HepG2 (cell line): ENCODE measurements around the gene NSL1. TPM values are rescaled to one million over a fixed set of nuclear protein-coding genes. Genes with fewer than 3 reads are reported as not detected.

Source experiments
- CREM ChIP-seq, 2 experiments: sonication (generic) in 1 of 2; formaldehyde crosslinking in 1 of 2; IDR thresholded peaks; 2 replicates each; pipeline versions ENCODE4 v1.4.0 to v1.6.1; 2016 to 2020; ENCODE audit warnings: antibody characterized with exemption in 1 of 2, mild to moderate bottlenecking in 1 of 2, missing genetic modification reagents in 1 of 2
- GPBP1L1 ChIP-seq: sonication (generic); formaldehyde crosslinking; IDR thresholded peaks from 2 replicates; pipeline ENCODE4 v1.5.0; 2020; ENCODE audit warnings: mild to moderate bottlenecking, missing genetic modification reagents
- HNF4A ChIP-seq: sonication (generic); formaldehyde crosslinking; IDR thresholded peaks from 2 replicates; pipeline ENCODE4 v1.4.0; 2020; ENCODE audit warnings: missing genetic modification reagents
- MIER3 ChIP-seq: IDR thresholded peaks from 2 replicates; pipeline ENCODE4 v1.6.1; 2016; ENCODE audit warnings: missing compliant biosample characterization, borderline replicate concordance
- NR2C2 ChIP-seq: sonication (generic); formaldehyde crosslinking; IDR thresholded peaks from 2 replicates; pipeline ENCODE4 v1.4.0; 2020; ENCODE audit warnings: missing genetic modification reagents, mild to moderate bottlenecking, moderate library complexity, borderline replicate concordance
- REPIN1 ChIP-seq: sonication (generic); formaldehyde crosslinking; IDR thresholded peaks from 2 replicates; pipeline ENCODE4 v1.8.0; 2022; ENCODE audit warnings: missing genetic modification reagents, low read depth, mild to moderate bottlenecking, borderline replicate concordance
- SIX4 ChIP-seq: sonication (generic); formaldehyde crosslinking; IDR thresholded peaks from 2 replicates; pipeline ENCODE4 v1.4.0; 2020; ENCODE audit warnings: missing genetic modification reagents
- SNAPC4 ChIP-seq: sonication (generic); formaldehyde crosslinking; IDR thresholded peaks from 2 replicates; pipeline ENCODE4 v1.4.0; 2020; ENCODE audit warnings: mild to moderate bottlenecking, missing genetic modification reagents
- SP5 ChIP-seq: IDR thresholded peaks from 2 replicates; pipeline ENCODE4 v1.6.1; 2016; ENCODE audit warnings: low read depth, borderline replicate concordance
- TBX2 ChIP-seq: sonication (generic); formaldehyde crosslinking; IDR thresholded peaks from 2 replicates; pipeline ENCODE4 v1.5.0; 2020; ENCODE audit warnings: missing genetic modification reagents, mild to moderate bottlenecking, borderline replicate concordance
- THAP11 ChIP-seq: IDR thresholded peaks from 2 replicates; pipeline ENCODE4 v1.6.1; 2016; ENCODE audit warnings: missing biosample characterization, missing genetic modification reagents
- ZGPAT ChIP-seq: IDR thresholded peaks from 2 replicates; pipeline ENCODE4 v1.6.1; 2016; ENCODE audit warnings: mild to moderate bottlenecking
- ZNF549 ChIP-seq: sonication (generic); formaldehyde crosslinking; IDR thresholded peaks from 2 replicates; pipeline ENCODE4 v1.5.0; 2020; ENCODE audit warnings: missing genetic modification reagents
- polyA plus RNA-seq, 8 experiments: library from polyadenylated mRNA; depleted of rRNA in 3 of 8; stranded (reverse) in 7 of 8; unstranded in 1 of 8; fragments of >200 nt; fragmentation: Illumina TruSeq in 4 of 8; extraction: Trizol in 4 of 8; gene quantifications; 2 replicates each; pipeline versions ENCODE4 v1.2.1 to v1.2.3, GENCODE V29; 2011 to 2016; ENCODE audit warnings: low read depth in 4 of 8, missing spikeins in 1 of 8, mixed read lengths in 1 of 8; ENCODE audit not compliant: insufficient read depth in 1 of 8
- total RNA-seq, 5 experiments: library from RNA; depleted of rRNA; stranded (reverse); fragments of >200 nt; fragmentation: Illumina TruSeq; extraction: Trizol; gene quantifications; 2 replicates each; pipeline ENCODE4 v1.2.3, GENCODE V29; 2016; ENCODE audit warnings: low read depth in 1 of 5
- TF ChIP-seq, protein P1 (sequence below): IDR thresholded peaks from 2 replicates; pipeline ENCODE4 v1.6.1; 2016; ENCODE audit warnings: low read depth
- TF ChIP-seq, protein P2 (sequence below), 2 experiments: fragments of 450-650 bp in 1 of 2; sonication (generic) in 1 of 2; formaldehyde crosslinking; IDR thresholded peaks; 2 replicates each; pipeline versions ENCODE4 v1.5.0 to v1.8.0; 2020 to 2022; ENCODE audit warnings: mild to moderate bottlenecking in 1 of 2, missing genetic modification reagents in 1 of 2
- TF ChIP-seq, protein P3 (sequence below): IDR thresholded peaks from 2 replicates; pipeline ENCODE4 v1.6.1; 2016; ENCODE audit warnings: missing compliant biosample characterization, missing genetic modification reagents, borderline replicate concordance

NSL1 gene
- total and polyA plus RNA-seq, 2 of the 13 experiments (the other 11 are each of a cell fraction or from before 2014, with no cell fraction given), result 34.5 to 77.4 TPM

DNA sequence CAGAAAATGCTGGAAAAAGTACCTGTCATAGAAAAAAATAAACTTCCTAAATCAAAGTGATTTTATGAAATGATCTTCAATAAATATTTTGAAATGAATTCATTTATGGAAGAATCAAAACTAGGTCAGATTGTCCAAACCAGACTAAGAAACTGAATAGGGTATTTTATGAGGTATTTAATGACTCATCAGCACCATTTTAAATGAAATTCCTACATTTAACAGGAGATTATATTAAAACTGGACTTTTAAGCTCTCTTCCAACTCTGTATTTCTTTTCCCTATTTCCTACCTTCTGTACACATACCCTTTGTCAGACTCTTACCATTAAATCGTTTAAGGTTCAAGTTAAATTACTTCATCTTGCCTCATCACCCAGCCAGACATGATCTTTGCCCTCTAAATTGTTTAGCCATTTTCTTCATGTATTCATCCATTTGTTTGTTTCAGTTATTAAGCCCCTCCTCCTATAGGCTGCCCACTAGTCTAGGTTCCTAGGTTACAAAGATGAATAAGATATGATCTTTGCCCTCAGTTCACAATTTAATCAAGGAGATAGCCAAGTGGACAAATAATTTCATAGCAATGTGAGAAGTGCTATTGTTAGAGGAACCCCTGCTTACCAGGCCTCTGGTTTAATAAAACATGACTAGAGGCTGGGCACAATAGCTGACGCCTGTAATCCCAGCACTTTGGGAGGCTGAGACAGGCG lies 25.1 kb upstream of the NSL1 start (continued):
- TF ChIP-seq, protein P1, sequence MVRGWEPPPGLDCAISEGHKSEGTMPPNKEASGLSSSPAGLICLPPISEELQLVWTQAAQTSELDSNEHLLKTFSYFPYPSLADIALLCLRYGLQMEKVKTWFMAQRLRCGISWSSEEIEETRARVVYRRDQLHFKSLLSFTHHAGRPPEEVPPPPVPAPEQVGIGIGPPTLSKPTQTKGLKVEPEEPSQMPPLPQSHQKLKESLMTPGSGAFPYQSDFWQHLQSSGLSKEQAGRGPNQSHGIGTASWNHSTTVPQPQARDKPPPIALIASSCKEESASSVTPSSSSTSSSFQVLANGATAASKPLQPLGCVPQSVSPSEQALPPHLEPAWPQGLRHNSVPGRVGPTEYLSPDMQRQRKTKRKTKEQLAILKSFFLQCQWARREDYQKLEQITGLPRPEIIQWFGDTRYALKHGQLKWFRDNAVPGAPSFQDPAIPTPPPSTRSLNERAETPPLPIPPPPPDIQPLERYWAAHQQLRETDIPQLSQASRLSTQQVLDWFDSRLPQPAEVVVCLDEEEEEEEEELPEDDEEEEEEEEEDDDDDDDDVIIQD (CRISPR knock-in tag), result peak; percentile 95; the same call in 1 of the 2 replicates
- TF ChIP-seq ZNF549, result no peak
- TF ChIP-seq REPIN1, result peak; percentile 56; the same call in 1 of the 2 replicates
- TF ChIP-seq THAP11 (CRISPR knock-in tag), result peak; percentile 57
- peak; percentile 53; the same call in 1 of the 2 replicates for TF ChIP-seq CREM (IDR thresholded peaks at IDR 0.05)
- TF ChIP-seq CREM (CRISPR knock-in tag; IDR thresholded peaks at IDR 0.05), result no peak
- TF ChIP-seq, protein P2, sequence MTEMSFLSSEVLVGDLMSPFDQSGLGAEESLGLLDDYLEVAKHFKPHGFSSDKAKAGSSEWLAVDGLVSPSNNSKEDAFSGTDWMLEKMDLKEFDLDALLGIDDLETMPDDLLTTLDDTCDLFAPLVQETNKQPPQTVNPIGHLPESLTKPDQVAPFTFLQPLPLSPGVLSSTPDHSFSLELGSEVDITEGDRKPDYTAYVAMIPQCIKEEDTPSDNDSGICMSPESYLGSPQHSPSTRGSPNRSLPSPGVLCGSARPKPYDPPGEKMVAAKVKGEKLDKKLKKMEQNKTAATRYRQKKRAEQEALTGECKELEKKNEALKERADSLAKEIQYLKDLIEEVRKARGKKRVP (CRISPR knock-in tag; IDR thresholded peaks at IDR 0.05), result peak in 1 of 2 experiments; percentile 79; a peak in 2 of 4 replicates
- TF ChIP-seq HNF4A (CRISPR knock-in tag), result peak; percentile 95
- peak; percentile 58; the same call in 1 of the 2 replicates for TF ChIP-seq ZGPAT (CRISPR knock-in tag)
- no peak for TF ChIP-seq GPBP1L1 (CRISPR knock-in tag)
- TF ChIP-seq SIX4 (CRISPR knock-in tag), result 0 out of 2 replicates have a peak, but pooled peaks have one; percentile 7
- TF ChIP-seq MIER3 (CRISPR knock-in tag), result peak; percentile 16; the same call in 1 of the 2 replicates
- TF ChIP-seq, protein P3, sequence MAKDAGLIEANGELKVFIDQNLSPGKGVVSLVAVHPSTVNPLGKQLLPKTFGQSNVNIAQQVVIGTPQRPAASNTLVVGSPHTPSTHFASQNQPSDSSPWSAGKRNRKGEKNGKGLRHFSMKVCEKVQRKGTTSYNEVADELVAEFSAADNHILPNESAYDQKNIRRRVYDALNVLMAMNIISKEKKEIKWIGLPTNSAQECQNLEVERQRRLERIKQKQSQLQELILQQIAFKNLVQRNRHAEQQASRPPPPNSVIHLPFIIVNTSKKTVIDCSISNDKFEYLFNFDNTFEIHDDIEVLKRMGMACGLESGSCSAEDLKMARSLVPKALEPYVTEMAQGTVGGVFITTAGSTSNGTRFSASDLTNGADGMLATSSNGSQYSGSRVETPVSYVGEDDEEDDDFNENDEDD (CRISPR knock-in tag), result no peak
- TF ChIP-seq NR2C2 (CRISPR knock-in tag), result peak; percentile 53; the same call in 1 of the 2 replicates
- peak; percentile 50 for TF ChIP-seq TBX2
- TF ChIP-seq SNAPC4, result no peak
- peak; percentile 49; the same call in 1 of the 2 replicates for TF ChIP-seq SP5 (CRISPR knock-in tag)
